ENCODE results near the gene TJP3.

Gene TJP3

GRCh38 chr19:3768748-3769099 lies 60.5 kb downstream of the TJP3 start:
- no peak for DNase-seq (ENCODE audit: low spot score)

GRCh38 chr19:3769494-3769893 lies 61.3 kb downstream of the TJP3 start:
- no peak for TF ChIP-seq CTCF (IDR thresholded peaks at IDR 0.05)
- H3K27ac ChIP-seq = no peak overlapping the region
- H3K4me3 ChIP-seq = no peak overlapping the region
- DNase-seq (ENCODE audit: low spot score) = no peak

More at GRCh38 chr19:3768748-3769099, 60.5 kb downstream of the TJP3 start:
- no peak overlapping the region for H3K27ac ChIP-seq
- H3K4me3 ChIP-seq = no peak overlapping the region
- no peak for TF ChIP-seq CTCF (IDR thresholded peaks at IDR 0.05)

GRCh38 chr19:3770136-3770999 lies 62.2 kb downstream of the TJP3 start:
- DNase-seq (ENCODE audit: low spot score) = no peak

GRCh38 chr19:3771000-3771905 lies 63.1 kb downstream of the TJP3 start:
- no peak for TF ChIP-seq CTCF (IDR thresholded peaks at IDR 0.05)
- Histone ChIP-seq H3K27ac (no peak overlapping the region), H3K4me3 (no peak overlapping the region)
- no peak for DNase-seq (ENCODE audit: low spot score)

More at GRCh38 chr19:3770136-3770999, 62.2 kb downstream of the TJP3 start:
- no peak overlapping the region for H3K4me3 ChIP-seq
- no peak overlapping the region for H3K27ac ChIP-seq
- no peak for TF ChIP-seq CTCF (IDR thresholded peaks at IDR 0.05)

- Histone ChIP-seq H3K4me3 (no peak within 1 kb of the TSS), H3K27ac (no peak within 1 kb of the TSS)
- no peak for TF ChIP-seq CTCF (IDR thresholded peaks at IDR 0.05)
- DNase-seq (ENCODE audit: low spot score) = no peak
Measured at GRCh38 chr19:3771906-3772455, 63.8 kb downstream of the TJP3 start, which contains the start of gene RAX2. Gene RAX2, minus strand, starts transcription at chr19:3772228. Its CDS starts 486 bp downstream, at chr19:3771742.

GRCh38 chr19:3773814-3774515 lies 65.8 kb downstream of the TJP3 start:
- no peak overlapping the region for H3K27ac ChIP-seq
- DNase-seq (ENCODE audit: low spot score) = no peak
- H3K4me3 ChIP-seq = no peak overlapping the region
- no peak for TF ChIP-seq CTCF (IDR thresholded peaks at IDR 0.05)

Measured in coronary artery (tissue), 2 donors.